Keratinocyte (primary cell): ENCODE measurements around the gene TNFAIP8.
"Not testable (repeated sequence)": the region's sequence is repeated elsewhere in the genome, so short reads cannot be mapped to it uniquely, and the experiment has no call there.

Source experiments
- EZH2 ChIP-seq: IDR thresholded peaks from one replicate; pipeline ENCODE4 v1.6.1; 2012; ENCODE audit warnings: inconsistent platforms, mild to moderate bottlenecking, low read length, moderate library complexity
- TF ChIP-seq, protein P1 (sequence below), 3 experiments: IDR thresholded peaks in 1 of 3; conservative IDR thresholded peaks in 1 of 3; optimal IDR thresholded peaks in 1 of 3; 2 replicates in 2 of 3; 3 replicates in 1 of 3; pipeline versions ENCODE3 to v1.5.1; 2011; ENCODE audit warnings: low read length in 3 of 3, mild to moderate bottlenecking in 3 of 3, moderate library complexity in 2 of 3, control low read depth in 1 of 3, inconsistent platforms in 1 of 3; ENCODE audit not compliant: insufficient read depth in 2 of 3; ENCODE audit errors: extremely low read depth in 1 of 3

GRCh38 chr5:119444643-119445042, 88.8 kb downstream of the TNFAIP8 start:
- TF ChIP-seq, protein P1, sequence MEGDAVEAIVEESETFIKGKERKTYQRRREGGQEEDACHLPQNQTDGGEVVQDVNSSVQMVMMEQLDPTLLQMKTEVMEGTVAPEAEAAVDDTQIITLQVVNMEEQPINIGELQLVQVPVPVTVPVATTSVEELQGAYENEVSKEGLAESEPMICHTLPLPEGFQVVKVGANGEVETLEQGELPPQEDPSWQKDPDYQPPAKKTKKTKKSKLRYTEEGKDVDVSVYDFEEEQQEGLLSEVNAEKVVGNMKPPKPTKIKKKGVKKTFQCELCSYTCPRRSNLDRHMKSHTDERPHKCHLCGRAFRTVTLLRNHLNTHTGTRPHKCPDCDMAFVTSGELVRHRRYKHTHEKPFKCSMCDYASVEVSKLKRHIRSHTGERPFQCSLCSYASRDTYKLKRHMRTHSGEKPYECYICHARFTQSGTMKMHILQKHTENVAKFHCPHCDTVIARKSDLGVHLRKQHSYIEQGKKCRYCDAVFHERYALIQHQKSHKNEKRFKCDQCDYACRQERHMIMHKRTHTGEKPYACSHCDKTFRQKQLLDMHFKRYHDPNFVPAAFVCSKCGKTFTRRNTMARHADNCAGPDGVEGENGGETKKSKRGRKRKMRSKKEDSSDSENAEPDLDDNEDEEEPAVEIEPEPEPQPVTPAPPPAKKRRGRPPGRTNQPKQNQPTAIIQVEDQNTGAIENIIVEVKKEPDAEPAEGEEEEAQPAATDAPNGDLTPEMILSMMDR (optimal IDR thresholded peaks at IDR 0.05 in 1 of 3, IDR thresholded peaks at IDR 0.05 in 1 of 3, conservative IDR thresholded peaks at IDR 0.05 in 1 of 3; ENCODE audit: extremely low read depth in 1 of 3, insufficient read depth in 2 of 3, low read length in 3 of 3), result not testable (repeated sequence)
- not testable (repeated sequence) for TF ChIP-seq EZH2
